ENCODE results near the gene SULT4A1. TPM values are rescaled to one million over a fixed set of nuclear protein-coding genes. Genes with fewer than 3 reads are reported as not detected.

The SULT4A1 gene
- total and polyA plus RNA-seq, 10 of the 15 experiments (the other 5 are each of a cell fraction or from before 2014, with no cell fraction given), result not detected

GRCh38 chr22:43819931-43820640 is 42.2 kb downstream of the SULT4A1 start:
- ChIA-PET RAD21 (ENCODE audit: unreplicated experiment) (no interaction called here), CTCF (interaction anchor here (1.1 kb wide), 1 partner anchor 63 kb away, joined by 3 read pairs; no protein-coding TSS in a partner anchor), SMC1A (ENCODE audit: uncharacterized antibody, unreplicated experiment) (no interaction called here), POLR2A (no interaction called here)
- H3K79me2 ChIP-seq (ENCODE audit: control insufficient read depth, insufficient read depth, low read length), result no peaks in the 10 kb centered on the region
- ATAC-seq (no peak), DNase-seq (ENCODE audit: low read depth, low spot score) (no peak), FAIRE-seq (no peak)
- H3K27me3 ChIP-seq (replicated peaks in 1 of 2; ENCODE audit: control insufficient read depth in 2 of 2, insufficient read depth in 2 of 2, low read length in 1 of 2), result no peaks in the 10 kb centered on the region; a peak in 1 of 4 replicates
- no peaks in the 10 kb centered on the region for H4K20me1 ChIP-seq (ENCODE audit: control insufficient read depth, insufficient read depth)
- H3K4me3 ChIP-seq, result no peak overlapping the region
- BruUV-seq (replicated peaks), result no TSS peak
- no peak overlapping the region for H3K27ac ChIP-seq (ENCODE audit: control insufficient read depth, insufficient read depth)
- no peaks in the 10 kb centered on the region for H3K4me1 ChIP-seq (ENCODE audit: control insufficient read depth, insufficient read depth, low read length)
- H3K36me3 ChIP-seq (ENCODE audit: control insufficient read depth in 2 of 2, insufficient read depth in 2 of 2, low read length in 1 of 2), result no peaks in the 10 kb centered on the region
- no peak overlapping the region for H3K9ac ChIP-seq (ENCODE audit: control insufficient read depth, insufficient read depth, low read length)
- in situ Hi-C loops (cut with MboI), result loop anchor here (10.0 kb wide), 1 partner anchor 425 kb away; no protein-coding TSS in a partner anchor
- TF ChIP-seq ZSCAN29 (IDR thresholded peaks at IDR 0.05) (no peak), IRF5 (IDR thresholded peaks at IDR 0.05; ENCODE audit: borderline replicate concordance) (no peak), MLLT1 (IDR thresholded peaks at IDR 0.05) (no peak), SP1 (IDR thresholded peaks at IDR 0.05; ENCODE audit: low read depth, low read length) (no peak), USF2 (IDR thresholded peaks at IDR 0.05; ENCODE audit: borderline replicate concordance, low read depth, low read length) (no peak), FOXK2 (IDR thresholded peaks at IDR 0.05) (no peak), BACH1 (IDR thresholded peaks at IDR 0.05; ENCODE audit: borderline replicate concordance) (no peak), FOXM1 (IDR thresholded peaks at IDR 0.05; ENCODE audit: low read depth, low read length) (no peak), RELB (IDR thresholded peaks at IDR 0.05; ENCODE audit: low read depth) (no peak), BHLHE40 (IDR thresholded peaks at IDR 0.05; ENCODE audit: borderline replicate concordance in 1 of 2, low read depth in 2 of 2, low read length in 1 of 2) (no peak), SMAD1 (IDR thresholded peaks at IDR 0.05; ENCODE audit: low read depth, partially characterized antibody) (no peak), HDAC2 (IDR thresholded peaks at IDR 0.05) (no peak), PBX3 (IDR thresholded peaks at IDR 0.05; ENCODE audit: insufficient replicate concordance, low read depth, low read length) (no peak), SPI1 (IDR thresholded peaks at IDR 0.05; ENCODE audit: borderline replicate concordance, insufficient read depth, low read depth, low read length) (no peak)
- intact Hi-C loops (cut with micrococcal nuclease; ENCODE audit: unreplicated experiment), result no loop called here
- H3K4me2 ChIP-seq (ENCODE audit: control insufficient read depth, insufficient read depth), result no peak overlapping the region
- H2AFZ ChIP-seq (ENCODE audit: control insufficient read depth, low read depth, low read length), result no peak overlapping the region
- no peaks in the 10 kb centered on the region for H3K9me3 ChIP-seq (replicated peaks; ENCODE audit: control insufficient read depth, insufficient read depth, low read length)
- 48% methylated on average over 13 of the region's 13 CpGs for WGBS (ENCODE audit: insufficient coverage, insufficient replicate concordance, low lambda C conversion rate, missing lambda C conversion rate)

Data from GM12878 (cell line).